NCI-H1105 treated with DMSO at 0.1 percent for 48 hours (cell line): Measurements from ENCODE around the gene RFK.
"Not testable (repeated sequence)": the region's sequence is repeated elsewhere in the genome, so short reads cannot be mapped to it uniquely, and the experiment has no call there.

ENCODE experiments used
- DNase-seq: peaks from one replicate; lab custom pipeline; 2025; lab: John Stamatoyannopoulos, UW

The RFK gene

DNA sequence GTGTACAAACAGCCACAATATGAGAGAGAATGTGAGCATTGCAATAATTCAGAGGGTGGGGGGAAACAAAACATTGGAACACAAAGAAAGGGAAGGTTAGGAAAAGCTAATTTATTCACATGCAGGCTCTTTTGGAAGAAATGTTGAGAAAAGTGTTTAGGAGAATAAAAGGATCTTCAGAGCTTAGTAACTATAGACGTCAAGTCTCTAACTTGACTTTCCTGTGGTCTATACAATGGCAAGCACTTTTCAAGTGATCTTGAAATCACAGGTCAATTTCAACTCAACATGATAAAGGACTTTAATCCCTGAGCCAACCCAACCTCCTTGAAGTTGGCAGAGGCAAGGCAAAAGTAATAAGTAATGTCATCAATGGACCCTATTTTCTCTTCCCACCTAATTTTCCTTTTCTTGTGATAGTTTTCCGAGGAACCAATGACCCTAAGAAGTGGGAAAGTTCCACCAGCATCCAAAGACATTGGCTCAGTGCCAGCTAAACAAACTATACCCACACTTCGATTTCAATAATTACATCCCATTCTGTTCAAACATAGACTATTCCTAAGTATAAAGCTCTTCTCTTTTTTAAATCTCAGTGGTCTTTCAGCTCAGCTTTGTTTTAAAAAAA is 23.7 kb downstream of the RFK start:
- DNase-seq = peak; percentile 17

DNA sequence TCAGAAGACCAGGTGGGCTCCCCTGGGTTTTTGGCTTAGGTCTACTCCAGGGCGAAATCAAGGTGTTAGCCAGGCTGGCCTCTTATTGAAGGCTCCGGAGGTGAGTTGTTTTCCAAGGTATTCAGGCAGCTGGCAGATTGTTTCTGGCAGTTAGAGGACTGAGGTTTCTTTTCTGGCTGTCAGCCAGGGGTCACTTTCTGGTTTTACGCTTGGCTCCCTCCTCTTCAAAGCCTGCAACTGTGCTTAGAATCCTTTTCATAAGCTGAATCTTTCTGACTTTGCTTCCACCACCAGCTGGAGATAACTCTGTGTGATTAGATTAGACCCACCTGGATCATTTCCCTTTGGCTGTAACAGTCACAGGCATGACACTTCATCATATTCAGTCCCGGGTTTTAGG is 24.6 kb downstream of the RFK start:
- DNase-seq = peak; percentile 96

DNA sequence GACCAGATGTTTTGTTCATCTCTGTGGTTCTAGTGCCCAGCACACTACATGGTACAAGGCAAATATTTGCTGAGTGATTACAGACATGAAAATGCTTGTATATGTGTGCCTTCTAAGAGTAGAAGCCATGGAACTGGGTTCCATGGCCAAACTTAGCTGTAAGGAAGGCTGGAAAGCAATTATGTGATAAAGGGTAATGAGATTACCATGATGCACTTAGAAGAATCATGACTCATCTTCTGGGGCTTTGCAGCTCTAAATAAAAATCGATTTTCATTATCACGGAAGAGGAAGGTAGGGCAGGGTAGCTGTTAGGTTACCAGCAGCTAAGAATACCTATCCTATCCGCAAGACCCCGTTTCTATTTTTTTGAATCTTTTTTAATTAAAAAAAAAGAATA is 28.0 kb downstream of the RFK start:
- DNase-seq = peak; percentile 30

DNA sequence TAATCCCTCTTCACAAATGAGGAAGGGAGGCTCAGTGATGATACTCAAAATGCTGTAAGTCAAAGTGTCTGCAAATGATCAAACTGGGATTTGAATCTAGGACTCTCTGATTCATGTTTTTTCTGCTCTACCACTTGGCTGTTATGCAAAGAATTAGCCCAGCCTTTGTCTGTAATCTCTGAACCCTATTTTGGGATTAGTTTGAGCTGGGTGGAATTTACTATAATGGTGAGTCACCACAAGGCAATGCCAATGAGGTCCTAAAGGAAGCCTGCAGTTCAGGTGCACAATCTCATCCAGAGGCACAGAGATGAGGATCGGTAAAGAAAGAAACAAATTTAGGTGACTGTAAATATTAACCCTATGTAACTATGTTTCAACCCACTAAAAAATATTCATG is 29.2 kb downstream of the RFK start:
- DNase-seq = no peak

DNA sequence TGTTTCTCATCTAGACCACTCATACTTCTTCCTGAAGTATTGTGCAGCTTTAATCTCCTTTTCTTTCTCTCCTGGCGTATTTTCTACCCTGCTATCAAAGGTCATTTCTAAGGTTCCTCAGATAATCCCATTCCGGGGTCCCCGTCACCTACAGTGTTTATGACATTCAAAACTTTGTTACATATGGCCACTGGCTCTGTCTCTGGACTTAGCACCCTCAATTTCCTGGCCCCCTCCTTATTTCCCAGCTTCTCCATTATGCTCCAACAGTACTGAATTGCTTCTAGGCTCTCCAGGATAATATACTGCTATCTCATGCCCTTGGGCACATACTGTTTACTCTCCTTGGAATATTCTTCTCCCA is 31.2 kb downstream of the RFK start:
- DNase-seq = no peak

DNA sequence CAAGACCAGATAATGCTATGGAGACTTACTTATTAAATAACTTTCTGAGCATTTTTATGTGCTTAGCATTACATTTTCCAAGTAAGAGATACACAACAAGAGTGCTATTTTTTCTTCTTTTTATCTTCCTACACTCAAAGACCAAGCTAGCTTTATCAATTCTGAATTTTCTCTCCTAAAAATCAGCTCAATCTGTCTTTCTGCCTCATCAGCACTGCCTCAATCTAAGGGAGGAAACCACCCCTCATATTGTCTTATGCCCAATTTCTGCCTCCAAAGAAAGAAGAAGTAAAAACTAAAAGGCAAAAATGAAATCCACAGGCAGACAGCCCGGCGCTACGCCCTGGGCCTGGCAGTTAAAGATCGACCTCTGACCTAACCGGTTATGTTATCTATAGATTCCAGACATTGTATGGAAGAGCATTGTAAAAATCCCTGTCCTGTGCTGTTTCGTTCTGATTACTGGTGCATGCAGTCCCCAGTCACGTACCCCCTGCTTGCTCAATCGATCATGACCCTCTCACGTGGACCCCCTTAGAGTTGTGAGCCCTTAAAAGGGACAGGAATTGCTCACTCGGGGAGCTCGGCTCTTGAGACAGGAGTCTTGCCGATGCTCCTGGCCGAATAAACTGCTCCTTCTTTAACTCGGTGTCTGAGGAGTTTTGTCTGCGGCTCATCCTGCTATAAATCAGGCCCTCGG is 31.7 kb downstream of the RFK start:
- not testable (repeated sequence) for DNase-seq

DNA sequence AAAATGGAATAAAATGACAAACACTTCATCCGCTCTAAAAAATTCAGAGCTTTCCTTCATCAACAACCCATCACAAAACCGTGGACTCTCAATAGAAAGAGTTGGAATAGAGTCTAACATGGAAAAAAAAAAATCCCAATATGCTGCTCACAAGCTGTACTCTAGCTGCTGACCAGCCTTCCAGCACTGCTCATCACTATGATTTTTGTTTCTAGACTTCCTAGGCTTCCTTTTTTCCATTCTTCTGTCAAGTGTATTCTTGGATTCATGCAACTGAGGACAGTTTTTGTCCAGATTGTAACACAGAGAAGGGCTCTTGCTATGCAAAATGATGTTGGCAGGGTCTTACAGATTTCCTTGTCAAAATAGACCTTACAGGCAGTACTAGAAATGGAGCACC is 34.5 kb downstream of the RFK start:
- DNase-seq = no peak

DNA sequence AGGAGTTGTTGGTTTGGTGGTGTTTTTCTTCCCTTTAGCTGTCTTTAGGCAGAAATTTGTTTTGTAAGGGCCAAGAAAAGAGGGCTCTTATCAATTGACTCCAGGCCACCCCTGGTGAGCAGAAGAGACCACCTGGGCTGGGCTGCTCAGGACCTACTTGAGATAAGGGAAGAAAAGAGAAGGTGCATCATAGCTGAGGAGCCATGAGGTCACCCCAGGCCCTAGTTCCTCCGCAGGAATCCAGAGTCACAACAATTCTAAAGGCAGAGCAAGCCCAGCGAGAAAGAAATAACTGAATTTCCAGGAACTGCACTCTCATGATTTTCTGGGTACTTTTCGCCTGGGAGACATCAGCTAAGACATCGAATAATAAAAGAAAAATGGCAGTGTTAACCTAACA is 34.9 kb downstream of the RFK start:
- DNase-seq = no peak

DNA sequence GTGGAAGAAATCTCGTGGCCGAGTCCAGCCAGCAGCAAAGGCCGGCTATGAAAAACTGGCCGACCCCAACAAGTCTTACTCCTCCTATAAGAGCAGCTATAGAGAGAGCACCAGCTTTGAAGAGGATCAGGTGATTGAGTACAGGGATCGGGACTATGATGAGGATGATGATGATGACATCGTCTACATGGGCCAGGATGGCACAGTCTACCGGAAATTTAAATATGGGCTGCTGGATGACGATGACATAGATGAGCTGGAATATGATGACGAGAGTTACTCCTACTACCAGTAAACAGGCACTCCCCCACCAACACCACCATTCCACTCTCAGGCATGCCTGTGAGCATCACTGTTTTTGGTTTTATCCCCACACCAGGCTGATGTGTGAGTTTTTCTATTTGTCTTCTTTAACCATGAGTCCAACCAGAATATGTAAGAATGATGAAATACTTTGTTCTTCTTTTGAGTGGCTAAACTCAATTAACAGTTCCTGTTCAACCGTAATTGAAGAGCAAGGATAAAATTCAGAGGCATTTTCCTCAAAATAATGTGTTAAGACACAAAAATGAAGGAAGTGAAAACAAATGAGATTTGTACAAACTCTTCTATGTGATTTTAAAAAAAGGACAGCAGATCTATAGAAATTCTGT is 35.5 kb downstream of the RFK start:
- no peak for DNase-seq

DNA sequence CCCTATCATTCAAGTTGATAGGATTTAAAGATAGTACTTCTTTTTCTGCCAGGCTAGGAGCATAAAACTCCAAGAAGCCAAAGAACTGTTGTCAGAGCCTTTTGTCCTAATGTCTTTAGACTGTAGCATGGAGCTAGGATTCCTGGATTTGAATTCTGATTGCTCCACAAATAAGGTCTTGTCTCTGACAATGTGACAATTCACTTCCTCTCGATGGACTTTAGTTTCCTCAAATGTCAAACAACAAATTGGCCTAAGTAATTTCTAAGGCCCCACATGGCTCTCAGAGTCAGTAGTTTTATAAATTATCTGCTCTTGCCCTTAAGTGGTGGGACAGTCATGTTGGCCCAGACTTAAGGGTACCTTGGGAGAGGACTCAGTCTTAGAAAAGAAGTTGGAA is 36.7 kb downstream of the RFK start:
- DNase-seq = no peak

DNA sequence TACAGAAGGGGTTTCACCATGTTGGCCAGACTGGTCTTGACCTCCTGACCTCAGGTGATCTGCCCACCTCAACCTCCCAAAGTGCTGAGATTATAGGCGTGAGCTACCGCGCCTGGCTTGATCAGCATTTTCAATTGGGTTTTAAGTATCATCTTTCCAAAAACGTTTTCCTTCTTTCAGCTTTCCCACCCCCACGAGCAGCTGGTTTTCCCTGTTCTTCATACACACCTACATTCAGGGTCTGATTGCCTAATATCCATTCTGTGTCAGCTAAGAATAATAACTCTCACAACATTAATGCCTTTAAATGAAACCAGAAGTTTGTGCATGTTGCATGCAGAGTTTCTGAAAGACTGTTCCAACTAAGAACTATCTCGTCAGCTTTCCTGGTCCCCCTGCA is 38.3 kb downstream of the RFK start:
- no peak for DNase-seq

DNA sequence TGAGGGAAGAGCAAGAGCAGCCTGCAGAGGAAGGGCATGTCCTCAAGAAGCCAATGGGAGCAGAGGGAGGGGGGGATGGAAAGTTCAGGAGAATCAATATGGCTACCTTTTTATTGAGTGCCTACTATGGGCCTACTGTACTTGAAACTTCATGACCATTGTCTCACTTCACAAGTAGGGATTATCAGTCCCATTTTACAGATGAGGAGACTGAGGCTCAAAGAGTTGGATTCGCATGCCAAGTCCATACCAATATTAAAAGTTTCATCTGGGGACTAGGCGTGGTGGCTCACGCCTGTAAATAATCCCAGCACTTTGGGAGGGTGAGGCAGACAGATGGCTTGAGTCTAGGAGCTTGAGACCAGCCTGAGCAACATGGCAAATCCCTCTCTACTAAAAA is 40.0 kb downstream of the RFK start:
- DNase-seq = no peak

DNA sequence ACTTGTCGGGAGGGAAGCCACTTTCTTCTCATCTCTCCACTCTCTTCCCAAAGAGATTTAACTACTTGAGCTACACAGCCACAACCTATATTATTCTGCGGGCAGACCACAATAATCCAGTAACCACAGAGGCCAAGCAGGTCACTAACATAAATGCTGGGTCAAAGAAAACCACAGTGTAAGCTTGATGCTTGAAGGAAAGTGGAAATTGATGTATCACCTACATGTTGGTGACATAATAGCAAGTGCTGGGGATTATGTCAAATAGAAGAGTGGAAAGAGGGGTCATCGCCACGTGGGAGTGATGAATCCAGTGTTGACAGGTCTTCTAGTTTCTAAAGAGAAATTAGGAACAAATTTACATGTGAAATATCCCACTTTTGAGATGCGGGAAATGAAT is 40.9 kb downstream of the RFK start:
- no peak for DNase-seq

DNA sequence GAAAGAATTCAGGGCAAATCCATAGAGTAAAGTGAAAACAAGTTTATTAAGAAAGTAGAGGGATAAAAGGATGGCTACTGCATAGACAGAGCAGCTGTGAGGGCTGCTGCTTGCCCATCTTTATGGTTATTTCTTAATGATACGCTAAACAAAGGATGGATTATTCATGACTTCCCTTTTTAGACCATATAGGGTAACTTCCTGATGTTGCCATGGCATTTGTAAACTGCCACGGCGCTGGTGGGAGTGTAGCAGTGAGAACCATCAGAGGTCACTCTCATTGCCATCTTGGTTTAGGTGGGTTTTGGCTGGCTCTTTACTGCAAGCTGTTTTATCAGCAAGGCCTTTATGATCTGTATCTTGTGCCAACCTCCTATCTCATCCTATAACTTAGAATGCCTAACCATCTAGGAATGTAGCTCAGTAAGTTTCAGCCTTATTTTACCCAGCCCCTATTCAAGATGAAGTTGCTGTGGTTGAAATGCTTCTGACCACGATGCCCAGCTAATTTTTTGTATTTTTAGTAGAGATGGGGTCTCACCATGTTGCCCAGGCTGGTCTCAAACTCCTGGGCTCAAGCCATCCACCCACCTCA is 42.1 kb downstream of the RFK start:
- no peak for DNase-seq

DNA sequence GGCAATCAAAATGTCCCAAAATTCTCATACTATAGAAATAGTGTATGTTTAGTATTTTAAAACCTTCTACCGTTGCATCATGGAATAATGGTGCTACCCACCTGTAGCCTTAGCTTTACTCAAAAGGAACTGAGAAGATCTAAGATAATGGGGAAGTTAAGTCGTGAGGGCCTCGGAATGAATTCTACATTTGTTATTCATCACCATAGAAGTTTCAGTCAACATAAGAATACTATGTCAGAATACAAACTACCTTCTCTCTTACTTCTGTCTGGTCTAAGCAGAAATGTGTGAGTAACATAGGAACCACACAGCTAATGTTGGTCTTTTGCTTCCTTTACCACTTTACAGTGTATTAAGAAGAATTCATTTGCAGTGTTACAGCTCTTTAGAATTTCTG is 43.2 kb downstream of the RFK start:
- DNase-seq = no peak

DNA sequence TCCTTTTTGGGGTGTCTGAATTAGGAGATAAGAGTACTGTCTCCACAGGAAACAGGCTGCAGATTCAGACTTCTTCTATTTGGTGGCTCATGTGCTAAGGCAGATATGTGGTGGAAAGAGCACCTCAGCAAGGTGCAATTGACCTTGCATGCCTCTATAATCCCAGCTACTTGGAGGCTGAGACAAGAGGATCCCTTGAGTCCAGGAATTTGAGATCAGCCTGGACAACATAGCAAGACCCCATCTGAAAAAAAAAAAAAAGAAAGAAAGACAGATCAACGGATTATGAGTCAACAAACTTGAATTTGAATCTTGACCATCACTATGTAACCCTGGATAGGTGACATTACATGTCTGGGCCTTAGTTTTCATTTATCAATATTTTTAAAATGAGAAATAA is 44.4 kb downstream of the RFK start:
- DNase-seq = no peak

DNA sequence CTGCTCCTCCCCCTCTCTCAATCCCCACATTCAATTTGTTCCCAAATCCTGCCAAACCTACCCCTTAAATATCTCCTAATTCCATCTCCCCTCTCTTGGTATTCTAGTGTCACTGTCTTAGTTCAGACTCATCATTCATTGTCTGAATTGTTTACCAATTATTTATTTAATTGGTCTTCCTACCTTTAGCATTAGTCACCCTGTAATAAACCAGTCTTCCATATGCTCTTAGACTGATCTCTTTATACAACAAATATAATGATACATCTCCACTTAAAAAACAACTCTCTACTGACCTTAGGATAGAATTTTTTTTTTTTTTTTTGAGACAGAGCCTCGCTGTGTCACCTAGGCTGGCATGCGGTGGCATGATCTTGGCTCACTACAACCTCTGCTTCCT is 51.4 kb downstream of the RFK start:
- DNase-seq = no peak

DNA sequence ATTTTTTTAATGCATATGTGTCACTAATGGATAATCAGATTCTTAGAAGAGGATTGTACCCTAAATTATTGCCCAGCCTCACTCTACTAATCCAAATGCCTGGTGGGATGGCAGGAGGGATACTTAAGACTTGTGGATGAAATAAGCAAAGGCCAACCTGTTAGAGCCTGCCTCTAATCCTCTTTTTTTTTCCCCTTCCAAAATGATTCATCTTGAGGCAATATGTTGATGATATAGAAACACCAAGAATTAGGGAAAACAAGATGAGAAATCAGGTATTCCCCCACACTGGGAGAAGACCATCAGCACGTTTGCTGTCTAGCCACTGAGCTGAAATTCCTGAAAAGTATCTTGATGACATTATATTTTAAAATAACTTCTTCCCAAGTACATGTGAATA is 52.0 kb downstream of the RFK start:
- no peak for DNase-seq

DNA sequence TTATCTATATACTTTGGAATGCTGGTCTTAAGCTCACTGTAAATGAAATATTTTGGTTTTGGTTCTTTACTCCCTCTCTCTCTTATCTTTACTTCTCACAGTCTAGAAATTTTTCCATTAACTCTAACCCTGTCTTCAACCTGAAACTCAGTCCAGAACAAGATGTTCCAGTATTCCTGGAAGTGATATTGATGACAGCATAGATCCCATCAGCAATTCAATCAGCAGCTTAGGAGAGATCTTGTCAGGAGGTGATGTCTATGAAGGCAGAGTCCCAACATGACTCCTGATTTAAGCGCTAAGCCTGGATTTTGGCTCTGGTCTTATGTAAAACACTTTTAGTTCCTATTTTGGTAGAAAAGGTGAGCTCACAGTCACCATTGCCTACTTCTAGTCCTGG is 52.6 kb downstream of the RFK start:
- DNase-seq = no peak

DNA sequence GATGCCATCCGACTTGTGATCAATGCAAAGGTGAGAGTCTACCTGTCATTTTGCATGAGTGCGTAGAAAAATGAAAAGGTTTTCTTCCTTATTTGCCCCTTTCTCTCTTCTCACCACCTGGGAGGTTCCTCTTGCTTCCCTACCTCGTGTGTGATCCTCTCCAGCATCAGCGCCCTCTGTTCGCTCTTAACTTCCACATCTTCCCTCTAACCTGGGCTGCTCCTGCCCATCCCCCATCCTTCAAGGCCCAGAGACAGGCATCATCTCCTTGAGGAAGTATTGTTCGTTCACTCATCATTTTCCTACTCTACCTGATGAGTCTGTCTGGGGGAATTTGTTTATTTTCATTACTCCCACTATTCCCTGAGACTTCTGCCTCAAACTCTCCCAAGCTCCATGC is 55.8 kb downstream of the RFK start:
- no peak for DNase-seq

DNA sequence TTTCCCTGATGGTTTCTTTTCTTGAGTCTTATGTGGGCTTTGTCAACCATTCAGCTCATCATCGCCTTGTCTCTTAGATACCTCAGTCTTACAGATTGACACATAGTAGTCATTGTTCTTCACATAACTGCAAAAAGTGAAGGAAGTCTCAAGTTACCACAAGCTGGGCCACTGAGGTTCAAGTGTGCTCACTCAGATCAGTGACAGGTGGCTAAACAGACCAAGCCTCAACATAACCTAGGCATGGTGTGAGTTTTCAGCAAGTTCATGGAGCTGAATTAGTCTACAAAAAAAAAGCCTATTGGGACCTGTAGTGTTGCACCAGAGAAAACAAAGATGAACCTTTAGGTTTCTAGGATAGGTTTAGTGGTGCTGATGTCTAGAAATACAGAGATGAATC is 58.2 kb downstream of the RFK start:
- no peak for DNase-seq
